Chondrocyte (in vitro differentiated cells): Measurements from ENCODE around the gene PLD3. TPM values are rescaled to one million over a fixed set of nuclear protein-coding genes. Genes with fewer than 3 reads are reported as not detected.

Experiments used
- DNase-seq: peaks from one replicate; pipeline ENCODE4 v3.0.0; 2021; ENCODE audit warnings: mixed read lengths, low spot score
- H3K27ac Mint-ChIP-seq: one replicate; pipeline ENCODE4 v1.8.0; 2021; ENCODE audit warnings: mild to moderate bottlenecking, moderate library complexity, mixed read lengths; ENCODE audit not compliant: unreplicated experiment
- H3K27me3 Mint-ChIP-seq: 2 replicates; pipeline ENCODE4 v1.8.0; 2021; ENCODE audit warnings: low read depth, mixed read lengths
- H3K36me3 Mint-ChIP-seq: 2 replicates; pipeline ENCODE4 v1.8.0; 2021; ENCODE audit warnings: low read depth, mixed read lengths
- H3K4me1 Mint-ChIP-seq: 2 replicates; pipeline ENCODE4 v1.8.0; 2021; ENCODE audit warnings: low read depth, mild to moderate bottlenecking, mixed read lengths
- H3K4me3 Mint-ChIP-seq: one replicate; pipeline ENCODE4 v1.8.0; 2021; ENCODE audit warnings: mild to moderate bottlenecking, moderate library complexity, mixed read lengths; ENCODE audit not compliant: unreplicated experiment
- H3K9me3 Mint-ChIP-seq: 2 replicates; pipeline ENCODE4 v1.8.0; 2021; ENCODE audit warnings: low read depth, mixed read lengths
- total RNA-seq: library from RNA; stranded (reverse); gene quantifications from 3 replicates; pipeline ENCODE4 v1.2.1, GENCODE V29; 2021
- TF ChIP-seq, protein P1 (sequence below): fragments of 200-600 bp; sonication (generic); IDR thresholded peaks from 2 replicates; pipeline ENCODE4 v1.5.0; 2021; ENCODE audit warnings: antibody characterized with exemption, mild to moderate bottlenecking, moderate library complexity

PLD3 gene
- total RNA-seq, 1 donor from 2014 or later: 478 TPM

DNA sequence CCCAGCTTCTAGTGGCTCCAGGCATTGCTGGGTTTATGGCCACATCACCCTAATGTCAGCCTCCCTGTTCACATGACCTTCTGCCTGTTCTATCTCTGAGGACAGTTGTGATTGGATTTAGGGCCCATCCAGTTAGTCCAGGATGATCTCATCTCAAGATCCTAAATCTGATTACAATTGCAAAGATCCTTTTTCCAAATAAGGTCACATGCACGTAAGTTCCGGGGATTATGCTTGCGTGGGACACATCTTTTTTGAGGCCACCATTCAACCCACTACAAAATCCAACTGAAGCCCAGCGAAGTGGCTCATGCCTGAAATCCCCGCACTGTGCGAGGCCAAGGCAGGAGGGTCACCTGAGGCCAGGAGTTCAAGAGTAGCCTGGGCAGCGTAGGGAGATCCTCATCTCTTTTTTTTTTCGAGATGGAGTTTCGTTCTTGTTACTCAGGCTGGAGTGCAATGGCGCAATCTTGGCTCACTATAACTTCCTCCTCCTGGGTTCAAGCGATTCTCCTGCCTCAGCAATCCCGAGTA lies 12.3 kb downstream of the PLD3 start:
- Mint-ChIP-seq H3K27ac (no peak overlapping the region), H3K27me3 (no peaks in the 10 kb centered on the region), H3K4me1 (peaks cover 15% of the 10 kb centered on the region), H3K36me3 (peaks cover 5% of the 10 kb centered on the region), H3K9me3 (no peaks in the 10 kb centered on the region), H3K4me3 (no peak overlapping the region)
- no peak for DNase-seq
- TF ChIP-seq, protein P1, sequence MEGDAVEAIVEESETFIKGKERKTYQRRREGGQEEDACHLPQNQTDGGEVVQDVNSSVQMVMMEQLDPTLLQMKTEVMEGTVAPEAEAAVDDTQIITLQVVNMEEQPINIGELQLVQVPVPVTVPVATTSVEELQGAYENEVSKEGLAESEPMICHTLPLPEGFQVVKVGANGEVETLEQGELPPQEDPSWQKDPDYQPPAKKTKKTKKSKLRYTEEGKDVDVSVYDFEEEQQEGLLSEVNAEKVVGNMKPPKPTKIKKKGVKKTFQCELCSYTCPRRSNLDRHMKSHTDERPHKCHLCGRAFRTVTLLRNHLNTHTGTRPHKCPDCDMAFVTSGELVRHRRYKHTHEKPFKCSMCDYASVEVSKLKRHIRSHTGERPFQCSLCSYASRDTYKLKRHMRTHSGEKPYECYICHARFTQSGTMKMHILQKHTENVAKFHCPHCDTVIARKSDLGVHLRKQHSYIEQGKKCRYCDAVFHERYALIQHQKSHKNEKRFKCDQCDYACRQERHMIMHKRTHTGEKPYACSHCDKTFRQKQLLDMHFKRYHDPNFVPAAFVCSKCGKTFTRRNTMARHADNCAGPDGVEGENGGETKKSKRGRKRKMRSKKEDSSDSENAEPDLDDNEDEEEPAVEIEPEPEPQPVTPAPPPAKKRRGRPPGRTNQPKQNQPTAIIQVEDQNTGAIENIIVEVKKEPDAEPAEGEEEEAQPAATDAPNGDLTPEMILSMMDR: no peak

DNA sequence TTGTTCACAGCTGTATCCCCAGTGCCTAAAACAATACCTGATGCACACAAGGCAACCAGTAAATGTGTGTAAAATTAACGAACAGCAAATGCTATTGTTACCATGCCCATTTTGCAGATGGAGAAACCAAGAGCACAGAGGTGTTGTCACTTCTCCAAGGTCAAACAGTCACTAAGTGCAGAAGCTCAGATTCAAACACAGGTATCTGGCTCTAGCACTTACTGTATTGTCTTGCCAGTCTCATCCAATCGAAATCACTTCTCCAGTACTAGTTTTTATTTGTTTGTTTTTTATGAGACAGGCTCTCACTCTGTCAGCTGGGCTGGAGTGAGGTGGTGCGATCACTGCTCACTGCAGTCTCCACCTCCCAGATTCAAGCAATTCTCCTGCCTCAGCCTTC lies 13.7 kb downstream of the PLD3 start:
- TF ChIP-seq, protein P1: no peak
- DNase-seq: no peak
- H3K4me1 Mint-ChIP-seq: peaks cover 25% of the 10 kb centered on the region
- H3K36me3 Mint-ChIP-seq: peaks cover 8% of the 10 kb centered on the region
- no peaks in the 10 kb centered on the region for H3K9me3 Mint-ChIP-seq
- no peaks in the 10 kb centered on the region for H3K27me3 Mint-ChIP-seq
- H3K4me3 Mint-ChIP-seq: no peak overlapping the region
- H3K27ac Mint-ChIP-seq: no peak overlapping the region

DNA sequence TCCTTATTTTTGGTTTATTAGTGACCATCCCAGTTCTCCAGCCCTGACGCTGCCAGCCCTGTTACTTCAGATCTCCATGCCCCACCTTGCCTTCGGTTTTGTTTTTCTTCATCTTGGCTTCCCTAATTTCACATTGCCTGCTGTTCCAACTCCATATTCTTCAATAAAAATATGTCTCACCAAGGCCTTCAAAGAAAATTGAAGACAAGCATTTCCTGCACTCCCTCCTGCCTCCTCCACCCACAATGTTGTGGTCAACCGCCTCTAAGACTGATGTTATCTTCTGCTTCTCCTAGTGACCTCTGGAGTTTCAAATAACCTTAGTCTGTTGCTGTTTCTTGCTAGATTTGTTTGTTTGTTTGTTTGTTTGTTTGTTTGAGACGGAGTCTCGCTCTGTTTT lies 14.6 kb downstream of the PLD3 start:
- no peaks in the 10 kb centered on the region for H3K27me3 Mint-ChIP-seq
- no peak for DNase-seq
- peaks cover 8% of the 10 kb centered on the region for H3K36me3 Mint-ChIP-seq
- peak overlapping the region; percentile 2 for H3K27ac Mint-ChIP-seq
- no peaks in the 10 kb centered on the region for H3K9me3 Mint-ChIP-seq
- no peak overlapping the region for H3K4me3 Mint-ChIP-seq
- peaks cover 25% of the 10 kb centered on the region for H3K4me1 Mint-ChIP-seq
- TF ChIP-seq, protein P1: no peak

DNA sequence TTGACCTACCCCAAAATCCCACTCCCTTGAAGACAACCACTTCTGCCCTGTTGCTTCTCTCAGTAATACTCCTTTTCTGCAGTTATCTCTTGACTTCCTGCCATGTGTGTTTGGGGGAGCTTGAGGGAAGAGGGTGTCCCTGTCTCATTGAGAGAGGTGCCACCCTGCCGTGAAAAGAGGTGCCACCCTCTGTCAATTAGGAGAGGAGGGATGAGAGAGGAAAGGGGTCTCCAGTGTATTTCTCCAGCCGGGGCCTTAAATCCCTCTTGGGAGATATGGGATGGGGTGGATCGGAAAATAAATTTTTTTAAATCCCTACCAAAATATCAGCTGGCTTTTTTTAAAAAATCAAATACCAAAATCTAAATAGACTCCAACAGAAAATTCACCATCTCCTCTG lies 16.5 kb downstream of the PLD3 start:
- Mint-ChIP-seq H3K36me3 (peaks cover 7% of the 10 kb centered on the region), H3K9me3 (no peaks in the 10 kb centered on the region), H3K27ac (peak overlapping the region; percentile 75), H3K27me3 (no peaks in the 10 kb centered on the region), H3K4me3 (peak overlapping the region; percentile 78), H3K4me1 (peaks cover 25% of the 10 kb centered on the region)
- no peak for DNase-seq
- TF ChIP-seq, protein P1: no peak

DNA sequence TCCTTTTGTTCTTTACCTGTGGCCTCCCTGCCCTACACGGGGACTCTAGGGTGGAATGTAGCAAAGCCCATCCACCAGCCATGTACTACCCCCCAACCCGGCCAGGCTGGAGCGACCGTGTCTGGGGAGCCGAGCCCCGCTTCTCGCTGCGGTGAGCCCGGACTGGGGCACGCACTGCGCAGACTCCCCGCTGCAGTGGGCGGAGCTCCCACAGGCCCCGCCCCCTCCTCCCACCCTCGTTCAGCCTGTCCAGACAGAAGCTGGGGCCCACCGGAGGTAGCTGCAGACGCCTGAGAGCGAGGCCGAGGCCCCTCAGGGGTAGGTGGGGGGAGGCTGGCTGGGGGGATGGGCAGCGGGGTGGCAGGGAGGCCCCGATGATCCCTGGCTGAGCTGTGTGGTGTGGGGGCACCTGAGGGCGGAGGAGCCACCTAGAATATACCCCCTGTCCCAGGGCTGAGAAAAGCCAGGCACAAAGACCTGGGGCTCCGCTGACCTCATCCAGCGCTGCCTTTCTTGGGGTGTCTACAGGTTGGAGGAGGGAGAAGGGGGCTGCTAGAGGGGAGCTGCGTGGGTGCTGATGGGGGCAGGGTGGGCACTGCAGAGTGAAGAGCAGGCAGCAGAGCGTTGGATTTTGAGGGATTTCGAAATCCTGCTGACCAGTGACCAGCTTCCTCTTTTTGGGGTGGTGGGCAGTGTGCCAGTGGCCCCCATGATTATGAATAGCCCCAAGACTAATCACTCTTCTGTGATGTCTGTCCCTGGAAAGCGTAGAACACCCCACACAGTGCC lies 17.3 kb downstream of the PLD3 start:
- Mint-ChIP-seq H3K27ac (peak overlapping the region; percentile 75), H3K4me1 (peaks cover 28% of the 10 kb centered on the region), H3K9me3 (no peaks in the 10 kb centered on the region), H3K27me3 (no peaks in the 10 kb centered on the region), H3K4me3 (peak overlapping the region; percentile 78), H3K36me3 (peaks cover 11% of the 10 kb centered on the region)
- TF ChIP-seq, protein P1: no peak
- no peak for DNase-seq
